WERI-Rb-1 (cell line): ENCODE results near the gene DEAF1.

Experiments
- DNase-seq: peaks from one replicate; pipeline ENCODE4 v3.0.0-alpha.2; 2020
- H3K27ac ChIP-seq: fragments of 250-450 bp; sonication (Bioruptor Pico); 2 replicates; pipeline ENCODE4 v1.5.1; 2020; ENCODE audit warnings: mild to moderate bottlenecking, moderate library complexity
- H3K27me3 ChIP-seq: fragments of 250-450 bp; sonication (Bioruptor Pico); 2 replicates; pipeline ENCODE4 v1.5.1; 2021; ENCODE audit warnings: mild to moderate bottlenecking, low read depth, moderate library complexity; ENCODE audit not compliant: insufficient read depth, severe bottlenecking
- H3K36me3 ChIP-seq: fragments of 250-450 bp; sonication (Bioruptor Pico); 2 replicates; pipeline ENCODE4 v1.5.1; 2020; ENCODE audit warnings: mild to moderate bottlenecking, moderate library complexity
- H3K4me3 ChIP-seq: 2 replicates; pipeline ENCODE4 v1.5.1; 2011; ENCODE audit warnings: low read depth, mild to moderate bottlenecking, control low read depth, low read length
- H3K9me3 ChIP-seq: fragments of 250-450 bp; sonication (Bioruptor Pico); 2 replicates; pipeline ENCODE4 v1.5.1; 2021; ENCODE audit warnings: mild to moderate bottlenecking, moderate library complexity; ENCODE audit not compliant: severe bottlenecking
- TF ChIP-seq, protein P1 (sequence below): IDR thresholded peaks from 2 replicates; pipeline ENCODE4 v1.5.1; 2011; ENCODE audit warnings: low read depth, mild to moderate bottlenecking, control low read depth, inconsistent platforms, low read length

Gene DEAF1

DNA sequence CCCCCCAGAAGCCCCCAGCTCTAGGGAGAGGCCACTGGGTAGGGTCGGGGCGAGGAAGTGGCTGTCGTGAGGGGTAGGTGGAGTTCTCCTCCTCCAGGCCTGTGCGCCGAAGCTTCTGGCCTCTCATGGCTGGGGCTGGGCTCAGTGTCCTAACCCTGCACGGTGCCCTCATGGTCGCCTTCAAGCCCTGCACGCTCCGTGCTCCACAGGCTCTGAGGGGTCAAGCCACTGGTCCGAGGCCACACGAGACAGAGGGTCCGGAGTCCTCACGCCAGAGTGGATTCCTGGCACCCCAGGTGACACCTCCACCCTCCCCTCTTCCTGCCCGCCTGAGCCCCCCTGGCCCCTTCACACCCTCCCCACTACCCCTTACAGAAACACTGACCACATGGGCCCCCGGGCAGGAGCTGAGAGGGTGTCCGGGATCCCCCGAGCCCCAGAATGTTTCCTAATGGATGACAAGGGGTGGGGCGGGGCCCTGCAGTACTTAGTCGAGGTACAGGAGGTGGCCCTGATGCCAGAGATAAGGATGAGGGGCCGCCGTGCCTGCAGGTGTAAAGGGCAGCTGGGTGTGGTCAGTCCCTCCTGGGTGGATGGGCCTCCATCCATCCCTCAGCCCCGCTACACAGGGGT is 69.3 kb downstream of the DEAF1 start:
- Histone ChIP-seq H3K36me3 (no peaks in the 10 kb centered on the region; the same call in 1 of the 2 replicates), H3K27me3 (no peaks in the 10 kb centered on the region), H3K27ac (no peak overlapping the region), H3K9me3 (no peaks in the 10 kb centered on the region), H3K4me3 (peak overlapping the region; percentile 1; the same call in 1 of the 2 replicates)
- TF ChIP-seq, protein P1, sequence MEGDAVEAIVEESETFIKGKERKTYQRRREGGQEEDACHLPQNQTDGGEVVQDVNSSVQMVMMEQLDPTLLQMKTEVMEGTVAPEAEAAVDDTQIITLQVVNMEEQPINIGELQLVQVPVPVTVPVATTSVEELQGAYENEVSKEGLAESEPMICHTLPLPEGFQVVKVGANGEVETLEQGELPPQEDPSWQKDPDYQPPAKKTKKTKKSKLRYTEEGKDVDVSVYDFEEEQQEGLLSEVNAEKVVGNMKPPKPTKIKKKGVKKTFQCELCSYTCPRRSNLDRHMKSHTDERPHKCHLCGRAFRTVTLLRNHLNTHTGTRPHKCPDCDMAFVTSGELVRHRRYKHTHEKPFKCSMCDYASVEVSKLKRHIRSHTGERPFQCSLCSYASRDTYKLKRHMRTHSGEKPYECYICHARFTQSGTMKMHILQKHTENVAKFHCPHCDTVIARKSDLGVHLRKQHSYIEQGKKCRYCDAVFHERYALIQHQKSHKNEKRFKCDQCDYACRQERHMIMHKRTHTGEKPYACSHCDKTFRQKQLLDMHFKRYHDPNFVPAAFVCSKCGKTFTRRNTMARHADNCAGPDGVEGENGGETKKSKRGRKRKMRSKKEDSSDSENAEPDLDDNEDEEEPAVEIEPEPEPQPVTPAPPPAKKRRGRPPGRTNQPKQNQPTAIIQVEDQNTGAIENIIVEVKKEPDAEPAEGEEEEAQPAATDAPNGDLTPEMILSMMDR: no peak
- DNase-seq: peak; percentile 10

DNA sequence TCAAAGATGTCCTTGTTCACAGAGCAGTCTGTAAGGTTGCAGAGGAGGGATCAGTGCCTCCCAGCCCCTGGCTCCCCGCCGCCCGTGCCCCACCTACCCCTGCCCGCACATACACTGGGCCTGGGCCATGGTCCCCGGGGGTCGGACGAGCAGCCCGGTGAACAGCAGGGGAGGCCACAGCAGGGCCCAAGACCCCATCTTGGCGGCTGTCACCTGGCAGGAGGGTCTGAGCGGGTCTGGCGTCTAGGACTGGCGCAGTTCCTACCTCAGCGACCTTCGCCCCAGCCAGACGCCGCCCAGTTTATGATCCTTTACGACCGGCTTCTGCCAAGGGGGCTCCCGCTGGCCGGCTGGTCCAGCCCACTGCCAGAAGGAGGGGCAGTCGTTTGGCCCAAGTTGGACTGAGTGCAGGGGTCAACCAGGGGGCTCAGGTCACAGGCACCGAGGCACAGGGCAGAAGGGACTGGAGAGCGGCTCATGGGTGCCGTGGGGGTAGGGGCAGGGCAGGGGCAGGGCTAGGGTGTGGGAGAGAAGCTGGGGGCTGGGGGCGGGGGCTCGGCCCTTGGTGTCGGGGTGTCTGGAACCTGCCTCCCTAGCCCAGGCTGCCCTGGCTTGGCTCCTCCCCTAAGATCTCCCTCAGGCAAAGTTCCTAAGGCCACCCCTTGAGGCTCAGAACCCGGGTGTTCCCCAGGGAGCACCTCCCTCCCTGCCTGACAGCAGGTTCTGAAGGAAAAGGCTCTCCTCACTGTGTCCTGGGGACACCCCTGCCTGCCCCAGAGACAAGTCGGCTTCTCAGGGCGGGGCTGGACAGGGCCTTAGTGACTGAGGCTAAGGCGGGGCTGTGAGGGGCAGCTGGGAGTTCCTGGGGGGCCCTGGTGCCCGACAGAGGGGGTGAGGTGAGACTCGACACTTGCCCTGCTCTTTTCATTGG is 70.1 kb downstream of the DEAF1 start, which contains the start of gene CDHR5:
TSS of gene CDHR5 (minus strand) at position 251 of the 931 bp plus-strand sequence. CDS start at position 198, 53 bp downstream.
- H3K9me3 ChIP-seq: no peaks in the 10 kb centered on the region
- no peaks in the 10 kb centered on the region for H3K27me3 ChIP-seq
- peak within 1 kb of the TSS; percentile 1; the same call in 1 of the 2 replicates for H3K4me3 ChIP-seq
- H3K36me3 ChIP-seq: no peaks in the 10 kb centered on the region; the same call in 1 of the 2 replicates
- H3K27ac ChIP-seq: no peak within 1 kb of the TSS
- TF ChIP-seq, protein P1: no peak
- DNase-seq: peak; percentile 67

DNA sequence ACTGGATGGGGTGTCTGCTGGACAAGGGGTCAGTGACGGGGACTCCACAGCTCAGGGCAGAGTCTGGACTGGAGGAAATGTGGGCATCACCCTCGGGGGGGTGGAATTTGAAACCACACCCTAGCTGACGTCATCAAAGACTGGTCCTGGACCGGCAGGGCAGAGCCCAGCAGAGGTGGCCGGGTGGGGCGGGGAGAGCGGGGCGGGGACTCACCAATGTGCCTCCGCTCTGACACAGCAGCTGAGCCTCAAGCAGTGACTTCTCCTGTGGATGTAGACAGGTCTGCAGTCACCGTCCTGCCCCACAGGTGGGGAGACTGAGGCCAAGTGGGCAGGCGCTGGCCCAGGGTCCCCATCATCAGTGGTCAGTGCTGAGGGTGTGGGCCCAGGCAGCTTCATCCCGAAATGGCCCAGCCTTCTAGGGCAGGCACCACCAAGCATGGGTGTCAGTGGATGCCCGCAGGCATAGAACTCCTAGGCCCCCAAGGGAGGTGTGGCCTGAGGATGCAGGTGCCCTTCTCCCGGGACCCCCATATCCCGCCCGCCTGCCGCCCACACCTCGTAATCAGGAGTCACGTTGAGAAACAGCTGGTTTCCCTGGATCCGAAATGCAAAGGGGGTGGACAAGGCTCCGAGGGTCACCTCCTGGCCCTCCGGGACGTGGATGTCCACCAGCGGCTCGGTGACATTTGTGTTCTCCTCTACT is 70.9 kb downstream of the DEAF1 start:
- H3K27ac ChIP-seq: no peak overlapping the region
- peak; percentile 15 for DNase-seq
- no peaks in the 10 kb centered on the region for H3K27me3 ChIP-seq
- no peak overlapping the region for H3K4me3 ChIP-seq
- no peaks in the 10 kb centered on the region; the same call in 1 of the 2 replicates for H3K36me3 ChIP-seq
- H3K9me3 ChIP-seq: no peaks in the 10 kb centered on the region
- TF ChIP-seq, protein P1: no peak

DNA sequence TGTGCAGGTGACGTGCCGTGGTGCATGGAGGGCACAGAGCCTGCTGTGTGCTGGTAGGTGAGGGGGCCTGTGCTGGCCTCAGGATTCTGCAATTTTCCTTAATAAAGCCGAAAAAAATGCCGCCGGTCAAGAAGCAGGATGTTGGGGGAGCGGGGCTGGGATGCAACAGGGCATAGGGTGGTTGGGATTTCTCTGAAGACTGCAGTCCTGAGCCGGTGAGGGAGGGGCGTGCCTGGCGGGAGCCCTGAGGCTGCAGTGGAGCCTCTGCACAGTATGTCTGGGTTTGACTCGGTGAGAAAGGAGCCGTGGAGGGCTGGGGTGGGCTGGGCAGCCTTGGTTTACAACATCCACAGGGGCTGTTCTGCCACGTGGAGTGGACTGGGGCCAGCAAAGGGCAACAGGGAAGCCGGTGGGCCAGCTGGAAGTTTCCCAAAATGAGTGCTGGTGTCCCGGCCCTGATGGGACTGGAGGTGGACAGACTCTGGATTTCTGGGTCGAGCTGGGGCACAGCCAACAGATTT is 71.6 kb downstream of the DEAF1 start:
- H3K9me3 ChIP-seq: no peaks in the 10 kb centered on the region
- no peaks in the 10 kb centered on the region; the same call in 1 of the 2 replicates for H3K36me3 ChIP-seq
- TF ChIP-seq, protein P1: no peak
- H3K27ac ChIP-seq: no peak overlapping the region
- H3K4me3 ChIP-seq: no peak overlapping the region
- H3K27me3 ChIP-seq: no peaks in the 10 kb centered on the region
- DNase-seq: no peak

DNA sequence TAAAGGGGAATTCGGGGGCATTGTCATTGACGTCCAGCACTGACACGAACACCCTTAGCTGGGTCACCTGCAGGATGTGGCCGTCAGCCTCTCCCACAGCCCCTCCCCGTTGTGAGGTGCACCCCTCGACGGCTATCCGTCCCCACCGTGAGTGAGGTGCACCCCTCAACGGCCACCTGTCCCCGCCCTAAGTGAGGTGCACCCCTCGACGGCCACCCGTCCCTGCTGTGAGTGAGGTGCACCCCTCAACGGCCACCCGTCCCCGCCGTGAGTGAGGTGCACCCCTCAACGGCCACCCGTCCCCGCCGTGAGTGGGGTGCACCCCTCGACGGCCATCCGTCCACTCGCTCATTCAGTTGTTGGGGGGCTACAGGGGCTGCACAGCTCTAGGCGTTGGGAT is 73.2 kb downstream of the DEAF1 start:
- Histone ChIP-seq H3K36me3 (no peaks in the 10 kb centered on the region; the same call in 1 of the 2 replicates), H3K27me3 (no peaks in the 10 kb centered on the region), H3K27ac (no peak overlapping the region), H3K9me3 (no peaks in the 10 kb centered on the region), H3K4me3 (no peak overlapping the region)
- no peak for DNase-seq
- TF ChIP-seq, protein P1: no peak
